ENCODE results near the gene B9D2.

The B9D2 gene

DNA sequence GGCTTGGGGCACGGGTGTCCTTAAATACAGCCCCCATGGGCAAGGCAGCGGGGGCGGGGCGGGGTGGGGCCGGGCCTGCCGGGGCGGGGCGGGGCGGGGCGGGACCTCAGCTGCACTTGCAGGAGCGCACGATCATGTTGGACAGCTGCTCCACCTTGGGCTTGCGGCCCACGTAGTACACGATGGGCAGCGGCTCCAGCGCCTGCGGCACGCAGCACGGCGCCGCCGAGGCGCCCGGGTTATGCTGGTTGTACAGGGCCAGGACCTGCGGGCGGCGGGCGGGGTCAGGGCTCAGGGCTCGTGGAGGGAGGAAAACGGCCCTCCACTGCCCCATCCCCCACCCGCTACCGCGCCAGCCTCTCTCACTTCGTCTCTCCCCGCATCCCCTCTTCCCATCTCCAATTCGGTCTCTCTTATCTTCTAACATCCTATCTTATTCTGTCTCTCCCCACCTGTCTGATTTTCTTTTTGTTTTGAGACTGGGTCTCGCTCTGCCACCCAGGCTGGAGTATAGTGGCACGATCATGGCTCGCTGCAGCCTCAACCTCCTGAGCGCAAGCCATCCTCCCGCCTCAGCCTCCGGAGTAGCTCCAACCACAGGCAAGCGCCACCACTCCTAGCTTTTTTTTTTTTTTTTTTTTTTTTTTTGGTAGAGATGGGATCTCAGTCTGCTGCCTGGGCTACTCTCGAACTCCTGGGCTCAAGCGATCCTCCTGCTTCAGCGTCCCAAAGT lies 32.8 kb downstream of the B9D2 start (continued):
- 0 out of 2 replicates have a peak, but pooled peaks have one; percentile 27 for TF ChIP-seq KLF1 (tag by site-specific recombination; IDR thresholded peaks at IDR 0.05)

DNA sequence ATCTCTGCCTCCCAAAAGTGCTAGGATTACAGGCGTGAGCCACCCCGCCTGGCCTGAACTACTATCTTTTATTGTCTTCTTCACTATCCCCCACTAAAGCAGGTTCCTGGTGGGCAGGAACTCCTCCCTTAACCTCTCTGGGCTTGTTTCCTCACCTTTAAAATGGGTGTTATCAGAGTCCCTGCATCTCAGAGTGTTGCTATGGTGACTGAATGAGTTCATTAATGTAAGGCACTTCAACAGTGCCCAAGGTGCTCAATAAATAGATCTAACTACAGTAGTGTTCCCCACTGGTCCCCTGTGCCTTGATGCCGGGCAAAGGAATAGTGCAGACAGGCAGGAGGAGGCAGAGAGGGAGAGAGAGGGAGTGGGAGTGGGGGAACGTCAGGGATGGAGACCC lies 33.5 kb downstream of the B9D2 start:
- ChIA-PET POLR2A (interaction anchor here (1.2 kb wide), 1 partner anchor 12 kb away, joined by 9 read pairs; no protein-coding TSS in a partner anchor), CTCF (no interaction called here)
- no peak for TF ChIP-seq SP2 (tag by site-specific recombination; IDR thresholded peaks at IDR 0.05)
- no peak for TF ChIP-seq ZNF529 (tag by site-specific recombination; IDR thresholded peaks at IDR 0.05; ENCODE audit: insufficient replicate concordance)
- no peak for TF ChIP-seq HOXA7 (CRISPR knock-in tag; IDR thresholded peaks at IDR 0.05; ENCODE audit: borderline replicate concordance)
- TF ChIP-seq SCRT1 (tag by site-specific recombination; IDR thresholded peaks at IDR 0.05; ENCODE audit: borderline replicate concordance) = no peak
- TF ChIP-seq ZSCAN16 (tag by site-specific recombination; IDR thresholded peaks at IDR 0.05) = no peak
- no peak for TF ChIP-seq OSR2 (tag by site-specific recombination; IDR thresholded peaks at IDR 0.05)
- TF ChIP-seq ZNF768 (tag by site-specific recombination; IDR thresholded peaks at IDR 0.05) = no peak
- TF ChIP-seq GLI2 (tag by site-specific recombination; IDR thresholded peaks at IDR 0.05; ENCODE audit: borderline replicate concordance, low read depth) = no peak
- no peak for TF ChIP-seq ZNF214 (tag by site-specific recombination; IDR thresholded peaks at IDR 0.05; ENCODE audit: borderline replicate concordance)
- TF ChIP-seq ZNF48 (tag by site-specific recombination; IDR thresholded peaks at IDR 0.05) = no peak
- TF ChIP-seq, protein P1, sequence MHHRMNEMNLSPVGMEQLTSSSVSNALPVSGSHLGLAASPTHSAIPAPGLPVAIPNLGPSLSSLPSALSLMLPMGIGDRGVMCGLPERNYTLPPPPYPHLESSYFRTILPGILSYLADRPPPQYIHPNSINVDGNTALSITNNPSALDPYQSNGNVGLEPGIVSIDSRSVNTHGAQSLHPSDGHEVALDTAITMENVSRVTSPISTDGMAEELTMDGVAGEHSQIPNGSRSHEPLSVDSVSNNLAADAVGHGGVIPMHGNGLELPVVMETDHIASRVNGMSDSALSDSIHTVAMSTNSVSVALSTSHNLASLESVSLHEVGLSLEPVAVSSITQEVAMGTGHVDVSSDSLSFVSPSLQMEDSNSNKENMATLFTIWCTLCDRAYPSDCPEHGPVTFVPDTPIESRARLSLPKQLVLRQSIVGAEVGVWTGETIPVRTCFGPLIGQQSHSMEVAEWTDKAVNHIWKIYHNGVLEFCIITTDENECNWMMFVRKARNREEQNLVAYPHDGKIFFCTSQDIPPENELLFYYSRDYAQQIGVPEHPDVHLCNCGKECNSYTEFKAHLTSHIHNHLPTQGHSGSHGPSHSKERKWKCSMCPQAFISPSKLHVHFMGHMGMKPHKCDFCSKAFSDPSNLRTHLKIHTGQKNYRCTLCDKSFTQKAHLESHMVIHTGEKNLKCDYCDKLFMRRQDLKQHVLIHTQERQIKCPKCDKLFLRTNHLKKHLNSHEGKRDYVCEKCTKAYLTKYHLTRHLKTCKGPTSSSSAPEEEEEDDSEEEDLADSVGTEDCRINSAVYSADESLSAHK (tag by site-specific recombination; IDR thresholded peaks at IDR 0.05) = no peak
- no peak for TF ChIP-seq ZNF792 (tag by site-specific recombination; IDR thresholded peaks at IDR 0.05)
- TF ChIP-seq ZBTB21 (tag by site-specific recombination; IDR thresholded peaks at IDR 0.05) = no peak
- TF ChIP-seq IKZF3 (tag by site-specific recombination; IDR thresholded peaks at IDR 0.05) = no peak
- no peak for TF ChIP-seq ZNF791 (tag by site-specific recombination; IDR thresholded peaks at IDR 0.05)
- TF ChIP-seq KLF8 (tag by site-specific recombination; IDR thresholded peaks at IDR 0.05) = no peak
- TF ChIP-seq KLF1 (tag by site-specific recombination; IDR thresholded peaks at IDR 0.05) = no peak
- TF ChIP-seq ZBTB8A (tag by site-specific recombination; IDR thresholded peaks at IDR 0.05) = no peak
- TF ChIP-seq ZNF394 (tag by site-specific recombination; IDR thresholded peaks at IDR 0.05; ENCODE audit: borderline replicate concordance) = no peak
- TF ChIP-seq ZNF354C (tag by site-specific recombination; IDR thresholded peaks at IDR 0.05; ENCODE audit: borderline replicate concordance, low read depth) = no peak
- Histone ChIP-seq H3K36me3 (ENCODE audit: control insufficient read depth in 2 of 2, insufficient read depth in 1 of 2, low read length in 2 of 2) (peaks cover 19 to 47% of the 10 kb centered on the region in 2 experiments; a peak in 2 of 3 replicates), H3K27ac (ENCODE audit: extremely low read depth, low read depth, low read length) (no peak overlapping the region), H3K4me1 (ENCODE audit: control insufficient read depth, insufficient read depth, low read length) (no peaks in the 10 kb centered on the region), H3K9me3 (ENCODE audit: control insufficient read depth, insufficient read depth, low read depth, low read length) (no peaks in the 10 kb centered on the region), H3K4me3 (ENCODE audit: low read depth, low read length) (no peak overlapping the region)

DNA sequence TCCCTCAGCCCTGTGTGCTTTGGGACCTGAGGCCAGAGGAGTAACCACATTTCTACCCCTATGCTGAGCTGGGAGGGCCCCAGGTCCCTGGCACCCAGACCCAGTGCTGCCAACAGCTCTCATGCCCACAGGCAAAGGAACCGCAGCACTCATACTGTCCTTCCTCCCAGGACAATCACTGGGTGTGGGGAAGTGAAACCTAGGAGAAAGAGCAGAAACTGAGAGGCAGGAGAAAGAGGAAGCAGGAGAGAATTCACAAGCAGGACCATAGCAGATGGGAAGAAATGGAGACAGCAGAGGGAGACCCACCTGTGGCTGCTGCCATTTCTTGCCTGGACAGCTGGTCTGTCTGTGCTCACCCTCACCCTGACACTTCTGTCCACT lies 35.1 kb downstream of the B9D2 start:
- TF ChIP-seq SCRT2 (tag by site-specific recombination; IDR thresholded peaks at IDR 0.05) = peak; percentile 89
- TF ChIP-seq, protein P2, sequence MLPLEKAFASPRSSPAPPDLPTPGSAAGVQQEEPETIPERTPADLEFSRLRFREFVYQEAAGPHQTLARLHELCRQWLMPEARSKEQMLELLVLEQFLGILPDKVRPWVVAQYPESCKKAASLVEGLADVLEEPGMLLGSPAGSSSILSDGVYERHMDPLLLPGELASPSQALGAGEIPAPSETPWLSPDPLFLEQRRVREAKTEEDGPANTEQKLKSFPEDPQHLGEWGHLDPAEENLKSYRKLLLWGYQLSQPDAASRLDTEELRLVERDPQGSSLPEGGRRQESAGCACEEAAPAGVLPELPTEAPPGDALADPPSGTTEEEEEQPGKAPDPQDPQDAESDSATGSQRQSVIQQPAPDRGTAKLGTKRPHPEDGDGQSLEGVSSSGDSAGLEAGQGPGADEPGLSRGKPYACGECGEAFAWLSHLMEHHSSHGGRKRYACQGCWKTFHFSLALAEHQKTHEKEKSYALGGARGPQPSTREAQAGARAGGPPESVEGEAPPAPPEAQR (tag by site-specific recombination; IDR thresholded peaks at IDR 0.05) = no peak
- TF ChIP-seq, protein P3, sequence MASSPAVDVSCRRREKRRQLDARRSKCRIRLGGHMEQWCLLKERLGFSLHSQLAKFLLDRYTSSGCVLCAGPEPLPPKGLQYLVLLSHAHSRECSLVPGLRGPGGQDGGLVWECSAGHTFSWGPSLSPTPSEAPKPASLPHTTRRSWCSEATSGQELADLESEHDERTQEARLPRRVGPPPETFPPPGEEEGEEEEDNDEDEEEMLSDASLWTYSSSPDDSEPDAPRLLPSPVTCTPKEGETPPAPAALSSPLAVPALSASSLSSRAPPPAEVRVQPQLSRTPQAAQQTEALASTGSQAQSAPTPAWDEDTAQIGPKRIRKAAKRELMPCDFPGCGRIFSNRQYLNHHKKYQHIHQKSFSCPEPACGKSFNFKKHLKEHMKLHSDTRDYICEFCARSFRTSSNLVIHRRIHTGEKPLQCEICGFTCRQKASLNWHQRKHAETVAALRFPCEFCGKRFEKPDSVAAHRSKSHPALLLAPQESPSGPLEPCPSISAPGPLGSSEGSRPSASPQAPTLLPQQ (tag by site-specific recombination; IDR thresholded peaks at IDR 0.05) = no peak
- peak; percentile 91 for TF ChIP-seq SCRT1 (tag by site-specific recombination; IDR thresholded peaks at IDR 0.05; ENCODE audit: borderline replicate concordance)
- TF ChIP-seq PRDM1 (tag by site-specific recombination; IDR thresholded peaks at IDR 0.05) = peak; percentile 85
- TF ChIP-seq GLIS2 (tag by site-specific recombination; IDR thresholded peaks at IDR 0.05) = no peak
- no peak for TF ChIP-seq ZNF510 (tag by site-specific recombination; IDR thresholded peaks at IDR 0.05; ENCODE audit: insufficient replicate concordance)
- POLR2A ChIA-PET = interaction anchor here (1.0 to 1.2 kb wide), 3 partner anchors 10 to 35 kb away, joined by 3 to 6 read pairs (median 4); no protein-coding TSS in a partner anchor
- Histone ChIP-seq H3K4me3 (ENCODE audit: low read depth, low read length) (no peak overlapping the region), H3K4me1 (ENCODE audit: control insufficient read depth, insufficient read depth, low read length) (peaks cover 12% of the 10 kb centered on the region), H3K27ac (ENCODE audit: extremely low read depth, low read depth, low read length) (0 out of 2 replicates have a peak overlapping the region, but pooled peaks have one; percentile 30), H3K9me3 (ENCODE audit: control insufficient read depth, insufficient read depth, low read depth, low read length) (no peaks in the 10 kb centered on the region), H3K36me3 (ENCODE audit: control insufficient read depth in 2 of 2, insufficient read depth in 1 of 2, low read length in 2 of 2) (peaks cover 18 to 43% of the 10 kb centered on the region in 2 experiments; a peak in 2 of 3 replicates)
- CTCF ChIA-PET = interaction anchor here (1.2 kb wide), 1 partner anchor 235 kb away, joined by 6 read pairs; no protein-coding TSS in a partner anchor
